Mucosa of descending colon (tissue), 3 donors: ENCODE data around the gene ATP2A1. TPM values are rescaled to one million over a fixed set of nuclear protein-coding genes. Genes with fewer than 3 reads are reported as not detected.

Experiments
- ATAC-seq: fragments of 200-7000 bp; cut with Tn5 transposase; one replicate; pipeline ENCODE4 v1.9.1; 2020; ENCODE audit warnings: mild to moderate bottlenecking, moderate library complexity
- DNase-seq, 3 donors: peaks; one replicate each; pipeline ENCODE4 v3.0.0-alpha.2; 2020
- H3K36me3 ChIP-seq: fragments of 200-600 bp; one replicate; pipeline ENCODE4 v1.8.0; 2021; ENCODE audit warnings: low read depth, mild to moderate bottlenecking
- H3K4me1 ChIP-seq: fragments of 200-600 bp; one replicate; pipeline ENCODE4 v1.8.0; 2021; ENCODE audit warnings: low read depth, mild to moderate bottlenecking
- H3K4me3 ChIP-seq: fragments of 200-600 bp; one replicate; pipeline ENCODE4 v1.8.0; 2021; ENCODE audit warnings: mild to moderate bottlenecking
- H3K9me3 ChIP-seq: fragments of 200-600 bp; one replicate; pipeline ENCODE4 v1.8.0; 2021; ENCODE audit warnings: mild to moderate bottlenecking
- CTCF ChIP-seq: fragments of 200-600 bp; IDR thresholded peaks from one replicate; pipeline ENCODE4 v1.8.0; 2022; ENCODE audit warnings: antibody characterized with exemption, mild to moderate bottlenecking
- intact Hi-C, 2 donors: fragments of 100-400 bp; cut with DNase I in 1 of 2; cut with micrococcal nuclease in 1 of 2; formaldehyde crosslinking; loops; one replicate each; pipeline versions ENCODE4 v1.11.0 to v1.11.1; 2022; cut with DNase I, micrococcal nuclease
- total RNA-seq, 3 donors: library from RNA; stranded (reverse); fragmentation: NEBNext Ultra II Directional in 2 of 3; extraction: Animal tissue kit (Norgen Biotek cat#: 25700) in 2 of 3; gene quantifications; one replicate each; pipeline versions ENCODE4 v1.2.1 to v1.2.4, GENCODE V29; 2021 to 2023
- donor health status: DM: no; HTN: no; CAD: no; lungs with moderate emphysema.
- donor health status: DM: no; HTN: no; CAD: no.
- donor health status: DM: no; HTN: yes; CAD: no.

ATP2A1 gene
- total RNA-seq, 3 donors from 2014 or later, result 0.96 to 1.7 (median 1.6) TPM

- no peaks in the 10 kb centered on the region for H3K4me1 ChIP-seq
- H3K9me3 ChIP-seq, result no peaks in the 10 kb centered on the region
- TF ChIP-seq CTCF, result no peak
- H3K36me3 ChIP-seq, result no peaks in the 10 kb centered on the region
- DNase-seq (no peak), ATAC-seq (no peak)
- no peak overlapping the region for H3K4me3 ChIP-seq
- intact Hi-C loops, result no loop called here
Observed at GRCh38 chr16:28891964-28892890, 13.9 kb downstream of the ATP2A1 start.

GRCh38 chr16:28893291-28893690, 15.0 kb downstream of the ATP2A1 start:
- ATAC-seq (no peak), DNase-seq (no peak)
- Histone ChIP-seq H3K36me3 (no peaks in the 10 kb centered on the region), H3K4me1 (no peaks in the 10 kb centered on the region), H3K4me3 (no peak overlapping the region), H3K9me3 (no peaks in the 10 kb centered on the region)
- intact Hi-C loops, result no loop called here
- TF ChIP-seq CTCF, result no peak

DNA sequence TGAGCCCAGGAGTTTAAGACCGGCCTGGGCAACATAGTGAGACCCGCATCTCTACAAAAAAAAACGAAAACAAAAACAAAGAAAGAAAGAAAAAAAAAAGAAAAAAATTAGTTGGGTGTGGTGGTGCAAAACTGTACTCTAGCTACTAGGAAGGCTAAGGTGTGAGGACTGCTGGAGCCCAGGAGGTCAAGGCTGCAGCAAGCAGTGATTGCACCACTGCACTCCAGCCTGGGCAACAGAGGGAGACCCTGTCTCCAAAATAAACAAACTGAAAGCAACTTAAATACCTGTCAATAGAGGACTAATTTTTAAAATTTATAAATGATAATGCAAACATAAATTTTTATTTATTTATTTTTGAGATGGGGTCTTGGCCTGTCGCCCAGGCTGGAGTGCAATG, 17.3 kb downstream of the ATP2A1 start:
- no peak overlapping the region for H3K4me3 ChIP-seq
- no peaks in the 10 kb centered on the region for H3K4me1 ChIP-seq
- ATAC-seq (no peak), DNase-seq (no peak)
- intact Hi-C loops, result no loop called here
- no peaks in the 10 kb centered on the region for H3K36me3 ChIP-seq
- no peaks in the 10 kb centered on the region for H3K9me3 ChIP-seq
- no peak for TF ChIP-seq CTCF

DNA sequence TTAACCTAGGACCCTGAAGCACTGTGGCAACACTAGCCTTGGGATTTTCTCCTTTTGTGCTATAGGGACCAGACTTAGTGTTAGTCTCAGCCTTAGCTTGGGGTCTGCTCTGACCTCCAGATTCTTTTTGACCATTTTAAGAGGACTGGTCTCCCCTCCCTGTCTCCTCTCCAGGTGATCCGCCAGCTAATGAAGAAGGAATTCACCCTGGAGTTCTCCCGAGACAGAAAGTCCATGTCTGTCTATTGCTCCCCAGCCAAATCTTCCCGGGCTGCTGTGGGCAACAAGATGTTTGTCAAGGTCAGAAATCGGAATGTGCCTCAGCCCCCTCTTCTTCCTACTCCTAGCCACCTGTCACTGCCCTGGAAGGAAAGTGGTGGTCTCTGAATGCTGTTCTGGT, 19.5 kb downstream of the ATP2A1 start:
- no peak for TF ChIP-seq CTCF
- ATAC-seq, result no peak
- H3K4me1 ChIP-seq, result no peaks in the 10 kb centered on the region

GRCh38 chr16:28898266-28898665, 20.0 kb downstream of the ATP2A1 start:
- no peak overlapping the region for H3K4me3 ChIP-seq
- H3K9me3 ChIP-seq, result no peaks in the 10 kb centered on the region
- DNase-seq (no peak), ATAC-seq (no peak)
- no peak for TF ChIP-seq CTCF
- no peaks in the 10 kb centered on the region for H3K36me3 ChIP-seq
- no peaks in the 10 kb centered on the region for H3K4me1 ChIP-seq
- intact Hi-C loops, result no loop called here

More for the DNA sequence above, 19.5 kb downstream of the ATP2A1 start:
- H3K4me3 ChIP-seq, result no peak overlapping the region
- H3K9me3 ChIP-seq, result no peaks in the 10 kb centered on the region
- no peak for DNase-seq
- intact Hi-C loops, result no loop called here
- H3K36me3 ChIP-seq, result no peaks in the 10 kb centered on the region
